ENCODE measurements around the gene MSLN. TPM values are rescaled to one million over a fixed set of nuclear protein-coding genes. Genes with fewer than 3 reads are reported as not detected.

The MSLN gene
- total RNA-seq, 4 donors from 2014 or later = 0.31 to 7.3 (median 0.49) TPM; not detected in 1

- no peak overlapping the region for H3K27ac ChIP-seq
- no peak for DNase-seq (ENCODE audit: low spot score in 2 of 2)
- H3K36me3 ChIP-seq = no peaks in the 10 kb centered on the region
- H3K4me1 ChIP-seq = peaks cover 48% of the 10 kb centered on the region
- no peak overlapping the region for H3K4me3 ChIP-seq
- no peaks in the 10 kb centered on the region for H3K9me3 ChIP-seq
- 96% methylated on average over 8 of the region's 9 CpGs for WGBS
- TF ChIP-seq POLR2A (IDR thresholded peaks at IDR 0.05) (no peak), EP300 (IDR thresholded peaks at IDR 0.05) (no peak), POLR2AphosphoS5 (IDR thresholded peaks at IDR 0.05) (no peak), CTCF (IDR thresholded peaks at IDR 0.05) (no peak)
- peaks cover 40% of the 10 kb centered on the region for H3K27me3 ChIP-seq
Observed at GRCh38 chr16:718389-718788, 42.1 kb upstream of the MSLN start.

GRCh38 chr16:718922-719321 is 41.6 kb upstream of the MSLN start:
- Histone ChIP-seq H3K4me1 (peaks cover 48% of the 10 kb centered on the region), H3K36me3 (no peaks in the 10 kb centered on the region), H3K9me3 (no peaks in the 10 kb centered on the region), H3K27ac (no peak overlapping the region), H3K4me3 (no peak overlapping the region), H3K27me3 (peaks cover 36% of the 10 kb centered on the region)
- no peak for DNase-seq (ENCODE audit: low spot score in 2 of 2)
- TF ChIP-seq CTCF (IDR thresholded peaks at IDR 0.05) = no peak
- TF ChIP-seq POLR2AphosphoS5 (IDR thresholded peaks at IDR 0.05) = no peak
- TF ChIP-seq POLR2A (IDR thresholded peaks at IDR 0.05) = no peak
- TF ChIP-seq EP300 (IDR thresholded peaks at IDR 0.05) = no peak
- 73% methylated on average over 6 of the region's 6 CpGs for WGBS

GRCh38 chr16:719815-720446 is 40.6 kb upstream of the MSLN start:
- TF ChIP-seq POLR2A (IDR thresholded peaks at IDR 0.05) = no peak
- no peak for TF ChIP-seq EP300 (IDR thresholded peaks at IDR 0.05)
- TF ChIP-seq CTCF (IDR thresholded peaks at IDR 0.05) = no peak
- TF ChIP-seq POLR2AphosphoS5 (IDR thresholded peaks at IDR 0.05) = no peak
- Histone ChIP-seq H3K4me3 (peak overlapping the region; percentile 66), H3K36me3 (no peaks in the 10 kb centered on the region), H3K9me3 (no peaks in the 10 kb centered on the region), H3K27me3 (peaks cover 29% of the 10 kb centered on the region), H3K27ac (no peak overlapping the region), H3K4me1 (peaks cover 41% of the 10 kb centered on the region)
- WGBS = 10% methylated on average over 12 of the region's 16 CpGs
- no peak for DNase-seq (ENCODE audit: low spot score in 2 of 2)

- Histone ChIP-seq H3K27ac (peak overlapping the region; percentile 49), H3K27me3 (peaks cover 28% of the 10 kb centered on the region), H3K4me3 (peak overlapping the region; percentile 66), H3K4me1 (peaks cover 37% of the 10 kb centered on the region), H3K9me3 (no peaks in the 10 kb centered on the region), H3K36me3 (no peaks in the 10 kb centered on the region)
- DNase-seq (ENCODE audit: low spot score in 2 of 2) = no peak
- WGBS = 2% methylated on average over 11 of the region's 38 CpGs
- TF ChIP-seq EP300 (IDR thresholded peaks at IDR 0.05) (no peak), POLR2A (IDR thresholded peaks at IDR 0.05) (no peak), POLR2AphosphoS5 (IDR thresholded peaks at IDR 0.05) (no peak)
Observed at GRCh38 chr16:720447-720989, 40.0 kb upstream of the MSLN start.

GRCh38 chr16:720990-721764 is 39.4 kb upstream of the MSLN start, which contains the start of gene ANTKMT:
Gene ANTKMT (plus strand): TSS chr16:721146. CDS start chr16:721275, 129 bp downstream.
- no peaks in the 10 kb centered on the region for H3K9me3 ChIP-seq
- peak within 1 kb of the TSS; percentile 66 for H3K4me3 ChIP-seq
- peaks cover 35% of the 10 kb centered on the region for H3K4me1 ChIP-seq
- H3K27me3 ChIP-seq = peaks cover 28% of the 10 kb centered on the region
- no peak for DNase-seq (ENCODE audit: low spot score in 2 of 2)
- peak within 1 kb of the TSS; percentile 49 for H3K27ac ChIP-seq
- 0% methylated on average over 3 of the region's 106 CpGs for WGBS
- no peaks in the 10 kb centered on the region for H3K36me3 ChIP-seq
- TF ChIP-seq EP300 (IDR thresholded peaks at IDR 0.05) (no peak), CTCF (IDR thresholded peaks at IDR 0.05) (no peak), POLR2A (IDR thresholded peaks at IDR 0.05) (no peak), POLR2AphosphoS5 (IDR thresholded peaks at IDR 0.05) (peak in 1 of 3 donors; percentile 4)
